SK-N-SH (cell line): ENCODE measurements around the gene ADD2. TPM values are rescaled to one million over a fixed set of nuclear protein-coding genes. Genes with fewer than 3 reads are reported as not detected.

ENCODE experiments used
- CTCF ChIA-PET: fragments of 300-600, 350-600 bp; formaldehyde crosslinking; extraction: SDS; loops from one replicate; lab custom pipeline; 2021; lab: Yijun Ruan, JAX
- POLR2A ChIA-PET: fragments of 350-600 bp; sonication (Branson Sonifier 250); formaldehyde crosslinking; extraction: SDS; loops from one replicate; lab custom pipeline; 2020; ENCODE audit warnings: antibody characterized with exemption, inconsistent platforms; lab: Yijun Ruan, JAX
- DNase-seq: peaks from one replicate; pipeline ENCODE4 v3.0.0; 2012
- H2AFZ ChIP-seq: fragments of 200-600 bp; sonication (generic); 2 replicates; pipeline ENCODE4 v1.8.1; 2016; ENCODE audit warnings: antibody characterized with exemption, mild to moderate bottlenecking, low read depth
- H3F3A ChIP-seq: fragments of 200-600 bp; sonication (generic); replicated peaks from 2 replicates; pipeline ENCODE3; 2016; ENCODE audit warnings: antibody characterized with exemption, mild to moderate bottlenecking; ENCODE audit not compliant: insufficient read depth
- H3K27ac ChIP-seq, 2 experiments: fragments of 200-500 bp in 1 of 2; fragments of 200-600 bp in 1 of 2; sonication (Bioruptor generic) in 1 of 2; sonication (generic), shearing (Covaris generic) in 1 of 2; 2 replicates each; pipeline versions ENCODE4 v1.5.1 to v1.6.1; 2014 to 2016; ENCODE audit warnings: low read depth in 2 of 2, inconsistent platforms in 1 of 2, low read length in 1 of 2, mild to moderate bottlenecking in 1 of 2, mixed read lengths in 1 of 2
- H3K27me3 ChIP-seq: fragments of 200-600 bp; sonication (generic), shearing (Covaris generic); 2 replicates; pipeline ENCODE4 v1.6.1; 2016; ENCODE audit warnings: mixed run types; ENCODE audit not compliant: insufficient read depth
- H3K36me3 ChIP-seq, 2 experiments: fragments of 200-500 bp in 1 of 2; fragments of 200-600 bp in 1 of 2; sonication (Bioruptor generic) in 1 of 2; sonication (generic) in 1 of 2; replicated peaks in 1 of 2; 2 replicates each; pipeline versions ENCODE3 to v1.5.1; 2014 to 2016; ENCODE audit warnings: low read length in 1 of 2, mild to moderate bottlenecking in 1 of 2; ENCODE audit not compliant: insufficient read depth in 2 of 2, control insufficient read depth in 1 of 2
- H3K4me1 ChIP-seq, 2 experiments: fragments of 200-500 bp in 1 of 2; fragments of 200-600 bp in 1 of 2; sonication (Bioruptor generic) in 1 of 2; sonication (generic), shearing (Covaris generic) in 1 of 2; 2 replicates each; pipeline versions ENCODE4 v1.5.1 to v1.6.1; 2014 to 2016; ENCODE audit warnings: low read depth in 1 of 2, low read length in 1 of 2, mixed run types in 1 of 2; ENCODE audit not compliant: insufficient read depth in 2 of 2, control insufficient read depth in 1 of 2
- H3K4me2 ChIP-seq: fragments of 200-600 bp; sonication (generic), shearing (Covaris generic); 2 replicates; pipeline ENCODE4 v1.6.1; 2017; ENCODE audit warnings: mixed run types
- H3K4me3 ChIP-seq, 2 experiments: fragments of 200-500 bp in 1 of 2; fragments of 200-600 bp in 1 of 2; sonication (Bioruptor generic) in 1 of 2; sonication (generic), shearing (Covaris generic) in 1 of 2; 2 replicates each; pipeline versions ENCODE4 v1.5.1 to v1.8.1; 2014 to 2016; ENCODE audit warnings: low read depth in 2 of 2, inconsistent platforms in 1 of 2, low read length in 1 of 2, mild to moderate bottlenecking in 1 of 2, mixed read lengths in 1 of 2, moderate library complexity in 1 of 2
- H3K79me2 ChIP-seq: fragments of 200-600 bp; sonication (generic); 2 replicates; pipeline ENCODE4 v1.8.1; 2017; ENCODE audit warnings: mild to moderate bottlenecking; ENCODE audit not compliant: insufficient read depth
- H3K9ac ChIP-seq: fragments of 200-600 bp; sonication (generic); 2 replicates; pipeline ENCODE4 v1.6.1; 2017; ENCODE audit warnings: mixed run types
- H3K9me2 ChIP-seq: fragments of 200-600 bp; sonication (generic); 2 replicates; pipeline ENCODE4 v1.6.1; 2017; ENCODE audit warnings: mixed run types
- H3K9me3 ChIP-seq: fragments of 200-600 bp; sonication (generic); 2 replicates; pipeline ENCODE4 v1.6.1; 2017; ENCODE audit warnings: mixed run types, mild to moderate bottlenecking, moderate library complexity
- H4K20me1 ChIP-seq: fragments of 200-600 bp; sonication (generic); 2 replicates; pipeline ENCODE4 v1.6.1; 2017; ENCODE audit warnings: mild to moderate bottlenecking, mixed run types; ENCODE audit not compliant: insufficient read depth
- CTCF ChIP-seq: fragments of 200-600 bp; sonication (generic); IDR thresholded peaks from 2 replicates; pipeline ENCODE4 v1.6.1; 2017; ENCODE audit warnings: antibody characterized with exemption, mild to moderate bottlenecking, moderate library complexity
- ELF1 ChIP-seq: IDR thresholded peaks from 2 replicates; pipeline ENCODE4 v1.4.0; 2012
- EP300 ChIP-seq, 2 experiments: IDR thresholded peaks; 2 replicates each; pipeline versions ENCODE4 v1.4.0 to v1.6.1; 2012; ENCODE audit warnings: borderline replicate concordance in 1 of 2, low read depth in 1 of 2, low read length in 1 of 2
- FOSL2 ChIP-seq: IDR thresholded peaks from 2 replicates; pipeline ENCODE4 v1.4.0; 2012; ENCODE audit warnings: low read depth, mild to moderate bottlenecking, moderate library complexity, borderline replicate concordance
- GABPA ChIP-seq: IDR thresholded peaks from 2 replicates; pipeline ENCODE4 v1.4.0; 2012; ENCODE audit warnings: low read depth, mild to moderate bottlenecking
- GATA2 ChIP-seq: sonication (generic); formaldehyde crosslinking; IDR thresholded peaks from 2 replicates; pipeline ENCODE4 v1.5.0; 2020; ENCODE audit warnings: mild to moderate bottlenecking, missing genetic modification reagents
- MAX ChIP-seq: IDR thresholded peaks from 2 replicates; pipeline ENCODE4 v1.4.0; 2012; ENCODE audit warnings: low read depth
- MEF2A ChIP-seq: IDR thresholded peaks from 2 replicates; pipeline ENCODE4 v1.4.0; 2012; ENCODE audit warnings: low read depth, borderline replicate concordance
- POLR2AphosphoS5 ChIP-seq: IDR thresholded peaks from 2 replicates; pipeline ENCODE4 v1.6.1; 2012; ENCODE audit warnings: low read depth, low read length
- SIN3A ChIP-seq: IDR thresholded peaks from 2 replicates; pipeline ENCODE4 v1.6.1; 2012; ENCODE audit warnings: low read depth, mild to moderate bottlenecking, low read length, moderate library complexity, borderline replicate concordance
- SMC3 ChIP-seq: IDR thresholded peaks from 2 replicates; pipeline ENCODE4 v1.6.1; 2012; ENCODE audit warnings: low read depth, low read length, improper control_type of control experiment
- TCF12 ChIP-seq: IDR thresholded peaks from 2 replicates; pipeline ENCODE4 v1.4.0; 2012
- TEAD4 ChIP-seq: IDR thresholded peaks from 2 replicates; pipeline ENCODE4 v1.4.0; 2012; ENCODE audit warnings: mild to moderate bottlenecking, borderline replicate concordance; ENCODE audit not compliant: insufficient read depth
- USF1 ChIP-seq: IDR thresholded peaks from 2 replicates; pipeline ENCODE4 v1.4.0; 2012; ENCODE audit warnings: low read depth, borderline replicate concordance
- USF2 ChIP-seq: fragments of 150-350 bp; IDR thresholded peaks from 2 replicates; pipeline ENCODE4 v1.6.1; 2017; ENCODE audit warnings: antibody characterized with exemption, low read length, low read depth, borderline replicate concordance
- YY1 ChIP-seq: IDR thresholded peaks from 2 replicates; pipeline ENCODE4 v1.4.0; 2012; ENCODE audit warnings: low read depth, mild to moderate bottlenecking
- ZBTB33 ChIP-seq: IDR thresholded peaks from 2 replicates; pipeline ENCODE4 v1.4.0; 2012; ENCODE audit warnings: low read depth, borderline replicate concordance
- WGBS: methylation state at CpG from one replicate; pipeline ENCODE4 v1.1.6; 2017; ENCODE audit warnings: low lambda C conversion rate; 5-methylcytosine and 5-hydroxymethylcytosine counted together
- polyA plus RNA-seq, 3 experiments: library from polyadenylated mRNA; depleted of rRNA; stranded (reverse); fragments of >200 nt; gene quantifications; 2 replicates each; pipeline ENCODE4 v1.2.3, GENCODE V29; 2012

Gene ADD2
- polyA plus RNA-seq, 1 of the 3 experiments (the other 2 are of a cell fraction) = 0.30 TPM

- Histone ChIP-seq H3K9me2 (no peaks in the 10 kb centered on the region), H3K4me2 (no peak overlapping the region), H3K4me1 (no peaks in the 10 kb centered on the region; a peak in 1 of 4 replicates), H3K27ac (no peak overlapping the region), H2AFZ (no peak overlapping the region), H3K9ac (no peak overlapping the region), H3F3A (no peaks in the 10 kb centered on the region), H4K20me1 (no peaks in the 10 kb centered on the region), H3K36me3 (no peaks in the 10 kb centered on the region), H3K4me3 (no peak overlapping the region), H3K27me3 (peaks cover 26% of the 10 kb centered on the region), H3K9me3 (no peaks in the 10 kb centered on the region)
- DNase-seq = no peak
- CTCF ChIA-PET = interaction anchor here (0.7 to 2.3 kb wide), 8 partner anchors 9 to 491 kb away, joined by 3 to 11 read pairs (median 4); no protein-coding TSS in a partner anchor
- POLR2A ChIA-PET = no interaction called here
- 33% methylated on average over 4 of the region's 4 CpGs for WGBS
- no peak for TF ChIP-seq MEF2A
- TF ChIP-seq EP300 (IDR thresholded peaks at IDR 0.05; ENCODE audit: borderline replicate concordance in 1 of 2, low read depth in 1 of 2, low read length in 1 of 2) = no peak
- no peak for TF ChIP-seq ELF1
- TF ChIP-seq CTCF = no peak
- no peak for TF ChIP-seq ZBTB33
- TF ChIP-seq SIN3A = no peak
- no peak for TF ChIP-seq GATA2
- TF ChIP-seq TEAD4 = no peak
- no peak for TF ChIP-seq USF2
- TF ChIP-seq, all 33 proteins: peak for 0
- no peaks in the 10 kb centered on the region for H3K79me2 ChIP-seq
Observed at GRCh38 chr2:70795164-70795995, 27.4 kb upstream of the ADD2 start.

- Histone ChIP-seq H3K4me1 (peaks cover 0 to 9% of the 10 kb centered on the region in 2 experiments; a peak in 1 of 4 replicates), H3K36me3 (no peaks in the 10 kb centered on the region), H2AFZ (no peak overlapping the region), H3K4me3 (no peak overlapping the region), H3K27me3 (peaks cover 38% of the 10 kb centered on the region), H3K9me2 (no peaks in the 10 kb centered on the region), H3K79me2 (no peaks in the 10 kb centered on the region), H3K27ac (no peak overlapping the region), H3K9me3 (no peaks in the 10 kb centered on the region), H3F3A (no peaks in the 10 kb centered on the region), H4K20me1 (no peaks in the 10 kb centered on the region), H3K9ac (no peak overlapping the region), H3K4me2 (no peak overlapping the region)
- TF ChIP-seq TEAD4 (no peak), GABPA (no peak), MAX (no peak), FOSL2 (no peak), POLR2AphosphoS5 (no peak), TCF12 (no peak), SMC3 (no peak), USF1 (no peak), YY1 (no peak)
- DNase-seq = no peak
- CTCF ChIA-PET = interaction anchor here (0.6 to 1.4 kb wide), 7 partner anchors 8 to 491 kb away, joined by 3 to 8 read pairs (median 3); partner anchors contain the start of gene ADD2
- WGBS = 30% methylated on average over 2 of the region's 2 CpGs
- POLR2A ChIA-PET = no interaction called here
Observed at GRCh38 chr2:70793450-70793849, 25.4 kb upstream of the ADD2 start.
